Immature natural killer cell (primary cell): ENCODE measurements around the gene CWF19L2. TPM values are rescaled to one million over a fixed set of nuclear protein-coding genes. Genes with fewer than 3 reads are reported as not detected.
"Not testable (repeated sequence)": the region's sequence is repeated elsewhere in the genome, so short reads cannot be mapped to it uniquely, and the experiment has no call there.

Source experiments
- DNase-seq, 3 donors: peaks; one replicate each; pipeline ENCODE4 v3.0.0; 2022; ENCODE audit warnings: mixed read lengths in 1 of 3
- H3K27ac Mint-ChIP-seq, 6 donors: one replicate each; pipeline ENCODE4 v1.8.0; 2020; ENCODE audit warnings: mixed read lengths in 6 of 6, mild to moderate bottlenecking in 5 of 6, inconsistent platforms in 4 of 6, moderate library complexity in 3 of 6
- H3K27me3 Mint-ChIP-seq, 3 donors: one replicate each; pipeline ENCODE4 v1.8.0; 2020 to 2021; ENCODE audit warnings: low read depth in 3 of 3, mild to moderate bottlenecking in 3 of 3, mixed read lengths in 3 of 3, moderate library complexity in 3 of 3, inconsistent platforms in 1 of 3
- H3K36me3 Mint-ChIP-seq, 3 donors: one replicate each; pipeline ENCODE4 v1.8.0; 2020; ENCODE audit warnings: mixed read lengths in 3 of 3, inconsistent platforms in 2 of 3, mild to moderate bottlenecking in 2 of 3
- H3K4me1 Mint-ChIP-seq, 2 donors: one replicate each; pipeline ENCODE4 v1.8.0; 2020; ENCODE audit warnings: inconsistent platforms in 2 of 2, mild to moderate bottlenecking in 2 of 2, mixed read lengths in 2 of 2, moderate library complexity in 1 of 2
- H3K4me3 Mint-ChIP-seq, 5 donors: one replicate each; pipeline ENCODE4 v1.8.0; 2020; ENCODE audit warnings: mild to moderate bottlenecking in 5 of 5, mixed read lengths in 5 of 5, inconsistent platforms in 3 of 5, moderate library complexity in 3 of 5
- H3K9me3 Mint-ChIP-seq, 6 donors: one replicate each; pipeline ENCODE4 v1.8.0; 2020; ENCODE audit warnings: mild to moderate bottlenecking in 6 of 6, mixed read lengths in 6 of 6, inconsistent platforms in 4 of 6, moderate library complexity in 3 of 6
- polyA plus RNA-seq, 3 donors: library from polyadenylated mRNA; unstranded; fragments of 300-500 nt; fragmentation: Illumina TruSeq; gene quantifications; one replicate each; pipeline ENCODE4 v1.2.3, GENCODE V29; 2021

Gene CWF19L2
- polyA plus RNA-seq, 3 donors from 2014 or later: 1.4 to 8.8 (median 5.3) TPM

GRCh38 chr11:107405260-107405659, 52.4 kb downstream of the CWF19L2 start:
- peaks cover 0 to 3% of the 10 kb centered on the region in 2 donors for H3K4me1 Mint-ChIP-seq
- H3K36me3 Mint-ChIP-seq: peaks cover 23 to 49% (median 37%) of the 10 kb centered on the region in 3 donors
- H3K27me3 Mint-ChIP-seq: peaks cover 0 to 4% (median 0%) of the 10 kb centered on the region in 3 donors
- DNase-seq: no peak
- H3K9me3 Mint-ChIP-seq: peaks cover 0 to 5% (median under 1%) of the 10 kb centered on the region in 6 donors
- H3K4me3 Mint-ChIP-seq: no peak overlapping the region
- no peak overlapping the region for H3K27ac Mint-ChIP-seq

- not testable (repeated sequence) for H3K27ac Mint-ChIP-seq, H3K4me3 Mint-ChIP-seq
- peaks cover 46 to 67% (median 47%) of the 10 kb centered on the region in 3 donors for H3K36me3 Mint-ChIP-seq
These were observed 56.5 kb downstream of the CWF19L2 start for GRCh38 chr11:107401131-107401530.

GRCh38 chr11:107397357-107397756, 60.3 kb downstream of the CWF19L2 start:
- DNase-seq: no peak
- H3K36me3 Mint-ChIP-seq: peaks cover 27 to 51% (median 28%) of the 10 kb centered on the region in 3 donors
- no peaks in the 10 kb centered on the region for H3K27me3 Mint-ChIP-seq
- peaks cover 0 to 5% of the 10 kb centered on the region in 2 donors for H3K4me1 Mint-ChIP-seq
- peaks cover 0 to 10% (median 5%) of the 10 kb centered on the region in 6 donors for H3K9me3 Mint-ChIP-seq
- H3K27ac Mint-ChIP-seq: no peak overlapping the region
- H3K4me3 Mint-ChIP-seq: no peak overlapping the region

More at GRCh38 chr11:107401131-107401530, 56.5 kb downstream of the CWF19L2 start:
- not testable (repeated sequence) for H3K4me1 Mint-ChIP-seq, H3K27me3 Mint-ChIP-seq, DNase-seq
- peaks cover 0 to 13% (median 7%) of the 10 kb centered on the region in 6 donors for H3K9me3 Mint-ChIP-seq

- no peak for DNase-seq
- no peaks in the 10 kb centered on the region for H3K27me3 Mint-ChIP-seq
- H3K36me3 Mint-ChIP-seq: peaks cover 29 to 42% (median 33%) of the 10 kb centered on the region in 3 donors
- H3K9me3 Mint-ChIP-seq: no peaks in the 10 kb centered on the region
- H3K4me1 Mint-ChIP-seq: peaks cover 0 to 5% of the 10 kb centered on the region in 2 donors
- H3K27ac Mint-ChIP-seq: no peak overlapping the region
- no peak overlapping the region for H3K4me3 Mint-ChIP-seq
These were observed 65.0 kb downstream of the CWF19L2 start for GRCh38 chr11:107392611-107393010.

GRCh38 chr11:107390701-107391100, 66.9 kb downstream of the CWF19L2 start:
- Mint-ChIP-seq H3K27ac (peak overlapping the region in 1 of 6 donors; percentile 19), H3K36me3 (peaks cover 29 to 42% (median 34%) of the 10 kb centered on the region in 3 donors), H3K4me1 (peaks cover 2 to 15% of the 10 kb centered on the region in 2 donors)
- not testable (repeated sequence) for H3K4me3 Mint-ChIP-seq, H3K9me3 Mint-ChIP-seq, DNase-seq, H3K27me3 Mint-ChIP-seq

- no peaks in the 10 kb centered on the region for H3K27me3 Mint-ChIP-seq
- H3K27ac Mint-ChIP-seq: no peak overlapping the region
- no peak overlapping the region for H3K4me3 Mint-ChIP-seq
- H3K36me3 Mint-ChIP-seq: peaks cover 29 to 34% (median 34%) of the 10 kb centered on the region in 3 donors
- no peak for DNase-seq
- no peaks in the 10 kb centered on the region for H3K9me3 Mint-ChIP-seq
- H3K4me1 Mint-ChIP-seq: peaks cover 4 to 15% of the 10 kb centered on the region in 2 donors
These were observed 70.0 kb downstream of the CWF19L2 start for GRCh38 chr11:107387666-107388065.

- Mint-ChIP-seq H3K27ac (peak overlapping the region in 1 of 6 donors; percentile 29), H3K4me1 (peaks cover 4 to 15% of the 10 kb centered on the region in 2 donors), H3K4me3 (no peak overlapping the region), H3K27me3 (no peaks in the 10 kb centered on the region), H3K9me3 (no peaks in the 10 kb centered on the region), H3K36me3 (peaks cover 13 to 21% (median 18%) of the 10 kb centered on the region in 3 donors)
- no peak for DNase-seq
These were observed 72.2 kb downstream of the CWF19L2 start for GRCh38 chr11:107385361-107385981.

GRCh38 chr11:107384144-107384852, 73.3 kb downstream of the CWF19L2 start:
- no peak for DNase-seq
- peaks cover 4 to 11% (median 8%) of the 10 kb centered on the region in 3 donors for H3K36me3 Mint-ChIP-seq
- no peaks in the 10 kb centered on the region for H3K27me3 Mint-ChIP-seq
- no peak overlapping the region for H3K27ac Mint-ChIP-seq
- no peaks in the 10 kb centered on the region for H3K9me3 Mint-ChIP-seq
- H3K4me1 Mint-ChIP-seq: peaks cover 4 to 15% of the 10 kb centered on the region in 2 donors
- no peak overlapping the region for H3K4me3 Mint-ChIP-seq

- H3K9me3 Mint-ChIP-seq: peaks cover 0 to 4% (median 0%) of the 10 kb centered on the region in 6 donors
- H3K4me3 Mint-ChIP-seq: no peak overlapping the region
- peaks cover 0 to 3% (median 2%) of the 10 kb centered on the region in 3 donors for H3K27me3 Mint-ChIP-seq
- H3K4me1 Mint-ChIP-seq: peaks cover 12 to 32% of the 10 kb centered on the region in 2 donors
- DNase-seq: no peak
- H3K36me3 Mint-ChIP-seq: peaks cover 8 to 14% (median 14%) of the 10 kb centered on the region in 3 donors
- no peak overlapping the region for H3K27ac Mint-ChIP-seq
These were observed 85.2 kb downstream of the CWF19L2 start for GRCh38 chr11:107372439-107372838.

- Mint-ChIP-seq H3K36me3 (peaks cover 8 to 14% (median 14%) of the 10 kb centered on the region in 3 donors), H3K4me1 (peaks cover 12 to 32% of the 10 kb centered on the region in 2 donors), H3K4me3 (no peak overlapping the region), H3K27me3 (peaks cover 0 to 3% (median 2%) of the 10 kb centered on the region in 3 donors), H3K27ac (no peak overlapping the region), H3K9me3 (peaks cover 0 to 4% (median 0%) of the 10 kb centered on the region in 6 donors)
- DNase-seq: no peak
These were observed 87.2 kb downstream of the CWF19L2 start for GRCh38 chr11:107370390-107370789.

- Mint-ChIP-seq H3K27ac (no peak overlapping the region), H3K36me3 (peaks cover 13 to 42% (median 37%) of the 10 kb centered on the region in 3 donors)
These were observed 97.9 kb downstream of the CWF19L2 start for GRCh38 chr11:107359701-107360100.

GRCh38 chr11:107357877-107358276, 99.7 kb downstream of the CWF19L2 start:
- no peak for DNase-seq
- H3K27ac Mint-ChIP-seq: no peak overlapping the region
- H3K4me3 Mint-ChIP-seq: no peak overlapping the region
- peaks cover 1 to 6% of the 10 kb centered on the region in 2 donors for H3K4me1 Mint-ChIP-seq
- H3K36me3 Mint-ChIP-seq: peaks cover 13 to 47% (median 38%) of the 10 kb centered on the region in 3 donors
- H3K9me3 Mint-ChIP-seq: peaks cover 0 to 9% (median 4%) of the 10 kb centered on the region in 6 donors
- no peaks in the 10 kb centered on the region for H3K27me3 Mint-ChIP-seq

More at GRCh38 chr11:107359701-107360100, 97.9 kb downstream of the CWF19L2 start:
- H3K9me3 Mint-ChIP-seq: peaks cover 0 to 12% (median 4%) of the 10 kb centered on the region in 6 donors
- H3K4me3 Mint-ChIP-seq: no peak overlapping the region
- no peak for DNase-seq
- H3K27me3 Mint-ChIP-seq: no peaks in the 10 kb centered on the region
- peaks cover 1 to 6% of the 10 kb centered on the region in 2 donors for H3K4me1 Mint-ChIP-seq

GRCh38 chr11:107354780-107355179, 102.8 kb downstream of the CWF19L2 start:
- peaks cover 0 to 11% of the 10 kb centered on the region in 2 donors for H3K4me1 Mint-ChIP-seq
- H3K27me3 Mint-ChIP-seq: no peaks in the 10 kb centered on the region
- peaks cover 6 to 37% (median 26%) of the 10 kb centered on the region in 3 donors for H3K36me3 Mint-ChIP-seq

GRCh38 chr11:107337917-107338316, 119.7 kb downstream of the CWF19L2 start:
- Mint-ChIP-seq H3K36me3 (peaks cover 18 to 24% (median 23%) of the 10 kb centered on the region in 3 donors), H3K4me1 (no peaks in the 10 kb centered on the region), H3K4me3 (no peak overlapping the region), H3K27ac (no peak overlapping the region), H3K27me3 (no peaks in the 10 kb centered on the region), H3K9me3 (peaks cover 0 to 2% (median 0%) of the 10 kb centered on the region in 6 donors)
- DNase-seq: no peak

More at GRCh38 chr11:107354780-107355179, 102.8 kb downstream of the CWF19L2 start:
- H3K27ac Mint-ChIP-seq: no peak overlapping the region
- DNase-seq: no peak
- no peak overlapping the region for H3K4me3 Mint-ChIP-seq
- no peaks in the 10 kb centered on the region for H3K9me3 Mint-ChIP-seq
